Neural cell (in vitro differentiated cells): ENCODE data around the gene IRF8. TPM values are rescaled to one million over a fixed set of nuclear protein-coding genes. Genes with fewer than 3 reads are reported as not detected.

Source experiments
- H2AFZ ChIP-seq: fragments of 200-600, 300-800 bp; sonication (generic), shearing (Covaris generic); 2 replicates; pipeline ENCODE4 v1.6.0; 2014; ENCODE audit warnings: low read depth, mild to moderate bottlenecking, antibody characterized with exemption, low read length, moderate library complexity
- H3F3A ChIP-seq: fragments of 200-600 bp; shearing (Covaris generic); 2 replicates; pipeline ENCODE4 v1.6.1; 2016; ENCODE audit warnings: mild to moderate bottlenecking, moderate library complexity, mixed read lengths, antibody characterized with exemption, low read length; ENCODE audit not compliant: insufficient read depth, poor library complexity, severe bottlenecking
- H3K27ac ChIP-seq: fragments of 200-600, 300-800 bp; sonication (generic), shearing (Covaris generic); 2 replicates; pipeline ENCODE4 v1.5.1; 2014; ENCODE audit warnings: mild to moderate bottlenecking, low read length, moderate library complexity
- H3K27me3 ChIP-seq: fragments of 300-800, 200-600 bp; sonication (generic), shearing (Covaris generic); 2 replicates; pipeline ENCODE4 v1.6.0; 2014; ENCODE audit warnings: mild to moderate bottlenecking, low read depth, low read length, moderate library complexity; ENCODE audit not compliant: insufficient read depth
- H3K36me3 ChIP-seq: fragments of 300-800, 200-600 bp; sonication (generic), shearing (Covaris generic); 2 replicates; pipeline ENCODE4 v1.5.1; 2014; ENCODE audit warnings: mild to moderate bottlenecking, antibody characterized with exemption, low read length, moderate library complexity; ENCODE audit not compliant: insufficient read depth
- H3K4me2 ChIP-seq: fragments of 300-800, 200-600 bp; sonication (generic), shearing (Covaris generic); 2 replicates; pipeline ENCODE4 v1.6.0; 2014; ENCODE audit warnings: mild to moderate bottlenecking, low read length
- H3K4me3 ChIP-seq: fragments of 300-800, 200-600 bp; sonication (generic), shearing (Covaris generic); 2 replicates; pipeline ENCODE4 v1.5.1; 2014; ENCODE audit warnings: mild to moderate bottlenecking, low read length, moderate library complexity
- H3K79me2 ChIP-seq: fragments of 200-600 bp; shearing (Covaris generic); replicated peaks from 2 replicates; pipeline ENCODE4 v1.6.0; 2014; ENCODE audit warnings: mild to moderate bottlenecking, low read length, moderate library complexity; ENCODE audit not compliant: insufficient read depth
- H3K9ac ChIP-seq: fragments of 300-800, 200-600 bp; sonication (generic), shearing (Covaris generic); 2 replicates; pipeline ENCODE4 v1.6.1; 2016; ENCODE audit warnings: mild to moderate bottlenecking, low read length, mixed read lengths
- H3K9me2 ChIP-seq: fragments of 200-600 bp; shearing (Covaris generic); 2 replicates; pipeline ENCODE4 v1.6.1; 2016; ENCODE audit warnings: mild to moderate bottlenecking, low read length, mixed read lengths; ENCODE audit not compliant: insufficient read depth
- H3K9me3 ChIP-seq: fragments of 200-600, 300-800 bp; sonication (generic), shearing (Covaris generic); 2 replicates; pipeline ENCODE4 v1.6.1; 2016; ENCODE audit warnings: mild to moderate bottlenecking, mixed run types, low read length, moderate library complexity, mixed read lengths
- H4K20me1 ChIP-seq: fragments of 200-600 bp; shearing (Covaris generic); 2 replicates; pipeline ENCODE4 v1.6.1; 2016; ENCODE audit warnings: mild to moderate bottlenecking, mixed run types; ENCODE audit not compliant: insufficient read depth
- EP300 ChIP-seq: fragments of 450-650 bp; conservative IDR thresholded peaks from 2 replicates; pipeline ENCODE4 v1.6.1; 2014; ENCODE audit warnings: antibody characterized with exemption, mild to moderate bottlenecking, moderate library complexity; ENCODE audit not compliant: poor library complexity, severe bottlenecking
- EZH2 ChIP-seq: fragments of 200-600, 300-800 bp; shearing (Covaris generic), sonication (generic); IDR thresholded peaks from 2 replicates; pipeline ENCODE4 v1.6.1; 2014; ENCODE audit warnings: antibody characterized with exemption, low read length, borderline replicate concordance, mild to moderate bottlenecking; ENCODE audit not compliant: insufficient read depth, poor library complexity, severe bottlenecking
- MXI1 ChIP-seq: fragments of 450-650 bp; conservative IDR thresholded peaks from 2 replicates; pipeline ENCODE4 v1.6.1; 2014; ENCODE audit warnings: antibody characterized with exemption, mild to moderate bottlenecking; ENCODE audit not compliant: poor library complexity, severe bottlenecking
- POLR2AphosphoS5 ChIP-seq: IDR thresholded peaks from 2 replicates; pipeline ENCODE4 v1.6.1; 2012
- RAD21 ChIP-seq: fragments of 450-650 bp; conservative IDR thresholded peaks from 2 replicates; pipeline ENCODE4 v1.6.1; 2014; ENCODE audit warnings: antibody characterized with exemption, mild to moderate bottlenecking, moderate library complexity
- REST ChIP-seq: IDR thresholded peaks from 2 replicates; pipeline ENCODE4 v1.6.1; 2012; ENCODE audit warnings: borderline replicate concordance
- SMC3 ChIP-seq: fragments of 450-650 bp; conservative IDR thresholded peaks from 2 replicates; pipeline ENCODE4 v1.6.1; 2014; ENCODE audit warnings: antibody characterized with exemption, mild to moderate bottlenecking, moderate library complexity; ENCODE audit not compliant: poor library complexity
- TAF1 ChIP-seq: IDR thresholded peaks from 2 replicates; pipeline ENCODE4 v1.6.1; 2012; ENCODE audit warnings: low read depth
- polyA plus RNA-seq: library from polyadenylated mRNA; depleted of rRNA; stranded (reverse); fragments of >200 nt; gene quantifications from 2 replicates; pipeline ENCODE4 v1.2.3, GENCODE V29; 2014
- TF ChIP-seq, protein P1 (sequence below): fragments of 450-650 bp; IDR thresholded peaks from 2 replicates; pipeline ENCODE4 v1.5.1; 2014; ENCODE audit warnings: antibody characterized with exemption, mild to moderate bottlenecking, moderate library complexity; ENCODE audit not compliant: poor library complexity, severe bottlenecking

IRF8 gene
- polyA plus RNA-seq, 1 donor from 2014 or later, result not detected

- no peaks in the 10 kb centered on the region for H3K9me3 ChIP-seq
- H2AFZ ChIP-seq, result no peak overlapping the region
- H3F3A ChIP-seq, result no peaks in the 10 kb centered on the region
- no peak overlapping the region for H3K27ac ChIP-seq
- no peak overlapping the region for H3K4me2 ChIP-seq
- no peaks in the 10 kb centered on the region for H4K20me1 ChIP-seq
- TF ChIP-seq EZH2 (no peak), MXI1 (no peak), TAF1 (no peak), POLR2AphosphoS5 (no peak), REST (no peak), EP300 (no peak), SMC3 (no peak), RAD21 (no peak)
- TF ChIP-seq, protein P1, sequence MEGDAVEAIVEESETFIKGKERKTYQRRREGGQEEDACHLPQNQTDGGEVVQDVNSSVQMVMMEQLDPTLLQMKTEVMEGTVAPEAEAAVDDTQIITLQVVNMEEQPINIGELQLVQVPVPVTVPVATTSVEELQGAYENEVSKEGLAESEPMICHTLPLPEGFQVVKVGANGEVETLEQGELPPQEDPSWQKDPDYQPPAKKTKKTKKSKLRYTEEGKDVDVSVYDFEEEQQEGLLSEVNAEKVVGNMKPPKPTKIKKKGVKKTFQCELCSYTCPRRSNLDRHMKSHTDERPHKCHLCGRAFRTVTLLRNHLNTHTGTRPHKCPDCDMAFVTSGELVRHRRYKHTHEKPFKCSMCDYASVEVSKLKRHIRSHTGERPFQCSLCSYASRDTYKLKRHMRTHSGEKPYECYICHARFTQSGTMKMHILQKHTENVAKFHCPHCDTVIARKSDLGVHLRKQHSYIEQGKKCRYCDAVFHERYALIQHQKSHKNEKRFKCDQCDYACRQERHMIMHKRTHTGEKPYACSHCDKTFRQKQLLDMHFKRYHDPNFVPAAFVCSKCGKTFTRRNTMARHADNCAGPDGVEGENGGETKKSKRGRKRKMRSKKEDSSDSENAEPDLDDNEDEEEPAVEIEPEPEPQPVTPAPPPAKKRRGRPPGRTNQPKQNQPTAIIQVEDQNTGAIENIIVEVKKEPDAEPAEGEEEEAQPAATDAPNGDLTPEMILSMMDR, result no peak
- H3K9me2 ChIP-seq, result no peaks in the 10 kb centered on the region
- no peak overlapping the region for H3K9ac ChIP-seq
- no peaks in the 10 kb centered on the region for H3K79me2 ChIP-seq
- H3K27me3 ChIP-seq, result no peaks in the 10 kb centered on the region
- H3K4me3 ChIP-seq, result no peak overlapping the region
- no peaks in the 10 kb centered on the region for H3K36me3 ChIP-seq
Observed at GRCh38 chr16:85948138-85948509, 49.2 kb downstream of the IRF8 start.

GRCh38 chr16:85948616-85949265, 49.8 kb downstream of the IRF8 start:
- H4K20me1 ChIP-seq, result no peaks in the 10 kb centered on the region
- H3F3A ChIP-seq, result no peaks in the 10 kb centered on the region
- no peaks in the 10 kb centered on the region for H3K27me3 ChIP-seq
- H2AFZ ChIP-seq, result no peak overlapping the region
- no peaks in the 10 kb centered on the region for H3K9me3 ChIP-seq
- no peaks in the 10 kb centered on the region for H3K79me2 ChIP-seq
- H3K27ac ChIP-seq, result no peak overlapping the region
- H3K9me2 ChIP-seq, result no peaks in the 10 kb centered on the region
- no peak overlapping the region for H3K9ac ChIP-seq
- H3K4me3 ChIP-seq, result no peak overlapping the region
- TF ChIP-seq MXI1 (no peak), REST (no peak), TAF1 (no peak), RAD21 (no peak), EZH2 (no peak), EP300 (no peak), POLR2AphosphoS5 (no peak), SMC3 (no peak)
- TF ChIP-seq, protein P1, result no peak
- H3K4me2 ChIP-seq, result no peak overlapping the region
- H3K36me3 ChIP-seq, result no peaks in the 10 kb centered on the region
